HepG2 (cell line): ENCODE results near the gene RAB6A. TPM values are rescaled to one million over a fixed set of nuclear protein-coding genes. Genes with fewer than 3 reads are reported as not detected.

Source experiments
- DMTF1 ChIP-seq: sonication (generic); formaldehyde crosslinking; IDR thresholded peaks from 2 replicates; pipeline ENCODE4 v1.4.0; 2020; ENCODE audit warnings: mild to moderate bottlenecking, missing genetic modification reagents
- KAT8 ChIP-seq: IDR thresholded peaks from 2 replicates; pipeline ENCODE4 v1.6.1; 2016; ENCODE audit warnings: missing genetic modification reagents, missing compliant biosample characterization
- MAFK ChIP-seq, 2 experiments: IDR thresholded peaks in 1 of 2; conservative IDR thresholded peaks in 1 of 2; 2 replicates each; pipeline ENCODE4 v1.6.1; 2011; ENCODE audit warnings: improper control_type of control experiment in 2 of 2, low read length in 2 of 2
- REST ChIP-seq, 2 experiments: IDR thresholded peaks; 2 replicates each; pipeline ENCODE4 v1.6.1; 2011 to 2012; ENCODE audit warnings: low read length in 2 of 2, borderline replicate concordance in 1 of 2, low read depth in 1 of 2, mild to moderate bottlenecking in 1 of 2, moderate library complexity in 1 of 2
- RXRA ChIP-seq: sonication (generic); formaldehyde crosslinking; IDR thresholded peaks from 2 replicates; pipeline ENCODE4 v1.5.1; 2020; ENCODE audit warnings: missing genetic modification reagents
- SIN3A ChIP-seq: IDR thresholded peaks from 2 replicates; pipeline ENCODE4 v1.6.1; 2011; ENCODE audit warnings: low read depth, mild to moderate bottlenecking, control low read depth, low read length, borderline replicate concordance
- SNAPC4 ChIP-seq: sonication (generic); formaldehyde crosslinking; IDR thresholded peaks from 2 replicates; pipeline ENCODE4 v1.4.0; 2020; ENCODE audit warnings: mild to moderate bottlenecking, missing genetic modification reagents
- ZBTB10 ChIP-seq: sonication (generic); formaldehyde crosslinking; IDR thresholded peaks from 2 replicates; pipeline ENCODE4 v1.4.0; 2020; ENCODE audit warnings: missing genetic modification reagents, borderline replicate concordance
- ZNF598 ChIP-seq: sonication (generic); formaldehyde crosslinking; IDR thresholded peaks from 2 replicates; pipeline ENCODE4 v1.5.1; 2020; ENCODE audit warnings: mild to moderate bottlenecking, missing genetic modification reagents, borderline replicate concordance
- ZNF768 ChIP-seq: sonication (generic); formaldehyde crosslinking; IDR thresholded peaks from 2 replicates; pipeline ENCODE4 v1.4.0; 2020; ENCODE audit warnings: missing genetic modification reagents
- polyA plus RNA-seq, 8 experiments: library from polyadenylated mRNA; depleted of rRNA in 3 of 8; stranded (reverse) in 7 of 8; unstranded in 1 of 8; fragments of >200 nt; fragmentation: Illumina TruSeq in 4 of 8; extraction: Trizol in 4 of 8; gene quantifications; 2 replicates each; pipeline versions ENCODE4 v1.2.1 to v1.2.3, GENCODE V29; 2011 to 2016; ENCODE audit warnings: low read depth in 4 of 8, missing spikeins in 1 of 8, mixed read lengths in 1 of 8; ENCODE audit not compliant: insufficient read depth in 1 of 8
- total RNA-seq, 5 experiments: library from RNA; depleted of rRNA; stranded (reverse); fragments of >200 nt; fragmentation: Illumina TruSeq; extraction: Trizol; gene quantifications; 2 replicates each; pipeline ENCODE4 v1.2.3, GENCODE V29; 2016; ENCODE audit warnings: low read depth in 1 of 5

Gene RAB6A
- total and polyA plus RNA-seq, 2 of the 13 experiments (the other 11 are each of a cell fraction or from before 2014, with no cell fraction given) = 74.3 to 121 TPM

GRCh38 chr11:73652046-73652730 lies 108.7 kb downstream of the RAB6A start (continued):
- TF ChIP-seq REST (IDR thresholded peaks at IDR 0.05; ENCODE audit: borderline replicate concordance in 1 of 2, low read depth in 1 of 2, low read length in 2 of 2) (no peak), DMTF1 (CRISPR knock-in tag) (no peak), MAFK (conservative IDR thresholded peaks at IDR 0.05 in 1 of 2, IDR thresholded peaks at IDR 0.05 in 1 of 2; ENCODE audit: low read length in 2 of 2) (no peak), ZNF598 (CRISPR knock-in tag) (no peak), RXRA (peak; percentile 79), SNAPC4 (no peak), ZNF768 (CRISPR knock-in tag) (no peak), KAT8 (CRISPR knock-in tag) (no peak), SIN3A (no peak), ZBTB10 (CRISPR knock-in tag) (peak; percentile 84; the same call in 1 of the 2 replicates)
